NCI-H2081 (cell line): Measurements from ENCODE around the gene CHCHD3.

Experiments
- DNase-seq, 2 experiments: peaks; one replicate each; lab custom pipeline; 2025; lab: John Stamatoyannopoulos, UW

The CHCHD3 gene

GRCh38 chr7:132773527-132773956, 308.3 kb downstream of the CHCHD3 start:
- no peak for DNase-seq

GRCh38 chr7:132771301-132771730, 310.6 kb downstream of the CHCHD3 start:
- DNase-seq = peak in 1 of 2 experiments; percentile 33

GRCh38 chr7:132770055-132770454, 311.8 kb downstream of the CHCHD3 start:
- DNase-seq = no peak

GRCh38 chr7:132769280-132769679, 312.6 kb downstream of the CHCHD3 start:
- no peak for DNase-seq

GRCh38 chr7:132768099-132768498, 313.8 kb downstream of the CHCHD3 start:
- no peak for DNase-seq

- DNase-seq = no peak
Measured at GRCh38 chr7:132767378-132767777, 314.5 kb downstream of the CHCHD3 start.

DNA sequence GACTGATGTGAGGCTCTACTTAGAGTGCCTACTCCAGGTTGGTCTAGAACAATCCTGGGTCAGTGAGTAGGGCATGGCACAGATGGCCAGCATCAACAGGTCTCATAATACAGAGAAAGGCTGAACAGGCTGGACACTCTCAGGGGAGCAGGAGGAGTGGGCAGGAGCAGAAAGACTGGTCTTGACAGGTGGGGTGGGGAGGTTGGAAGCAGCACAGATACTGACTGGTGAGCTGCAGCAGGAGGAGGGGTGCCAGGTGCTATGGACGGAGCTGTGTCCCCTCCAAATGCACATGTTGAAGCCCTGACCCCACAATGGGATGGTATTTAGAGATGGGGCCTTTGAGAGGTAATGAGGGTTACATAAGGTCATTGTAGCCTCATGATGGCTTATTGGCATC, 315.2 kb downstream of the CHCHD3 start:
- DNase-seq = no peak

GRCh38 chr7:132765861-132766260, 316.0 kb downstream of the CHCHD3 start:
- DNase-seq = no peak

DNA sequence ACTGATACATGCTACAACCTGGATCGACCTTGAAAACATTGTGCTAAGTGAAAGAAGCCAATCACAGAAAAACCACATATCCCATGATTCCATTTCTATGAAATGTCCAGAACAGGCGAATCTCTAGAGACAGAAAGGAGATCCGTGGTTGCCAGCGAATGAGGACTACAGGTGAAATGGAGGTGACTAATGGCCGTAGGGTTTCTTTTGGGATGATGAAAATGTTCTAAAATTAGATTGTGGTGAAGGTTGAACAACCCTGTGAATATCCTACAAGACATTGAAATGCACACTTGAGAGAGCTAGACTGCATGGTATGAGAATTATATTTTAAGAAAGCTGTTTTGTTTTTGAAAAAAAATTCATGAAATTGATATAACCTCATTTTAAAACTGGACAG, 317.1 kb downstream of the CHCHD3 start:
- no peak for DNase-seq

DNA sequence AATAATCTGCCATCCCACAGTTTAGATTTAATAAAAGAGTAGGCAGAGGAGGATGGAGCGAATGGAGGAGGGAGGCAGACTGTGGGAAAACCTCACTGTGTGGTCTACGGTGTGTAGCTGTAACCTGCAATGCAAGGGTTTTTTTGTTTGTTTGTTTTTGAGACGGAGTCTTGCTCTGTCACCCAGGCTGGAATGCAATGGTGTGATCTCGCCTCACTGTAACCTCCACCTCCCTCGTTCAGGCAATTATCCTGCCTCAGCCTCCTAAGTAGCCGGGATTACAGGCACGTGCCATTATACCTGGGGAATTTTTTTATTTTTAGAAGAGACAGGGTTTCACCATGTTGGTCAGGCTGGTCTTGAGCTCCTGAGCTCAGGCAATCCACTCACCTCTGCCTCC, 321.0 kb downstream of the CHCHD3 start:
- DNase-seq = no peak

GRCh38 chr7:132760244-132760623, 321.7 kb downstream of the CHCHD3 start:
- no peak for DNase-seq

GRCh38 chr7:132759482-132760243, 322.2 kb downstream of the CHCHD3 start:
- no peak for DNase-seq

- DNase-seq = no peak
Measured at GRCh38 chr7:132758986-132759385, 322.9 kb downstream of the CHCHD3 start.

DNA sequence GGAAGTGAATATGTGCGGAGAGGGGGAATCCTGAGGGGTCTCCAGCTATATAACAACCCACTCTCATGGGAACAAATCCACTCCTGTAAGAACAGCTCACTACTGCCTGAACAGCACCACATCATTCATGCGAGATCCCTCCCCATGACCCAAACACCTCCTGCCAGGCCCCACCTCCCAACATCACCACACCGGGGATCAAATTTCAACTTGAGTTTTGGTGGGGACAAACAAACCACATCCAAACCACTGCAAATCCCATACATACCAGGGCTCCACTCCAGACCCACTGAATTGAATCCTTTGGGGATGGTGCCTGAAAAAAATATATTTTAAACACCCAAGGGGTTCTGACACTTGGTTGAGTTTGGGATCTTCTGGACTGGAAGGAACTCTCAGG, 324.1 kb downstream of the CHCHD3 start:
- DNase-seq = no peak

GRCh38 chr7:132756484-132756990, 325.4 kb downstream of the CHCHD3 start:
- DNase-seq = no peak

DNA sequence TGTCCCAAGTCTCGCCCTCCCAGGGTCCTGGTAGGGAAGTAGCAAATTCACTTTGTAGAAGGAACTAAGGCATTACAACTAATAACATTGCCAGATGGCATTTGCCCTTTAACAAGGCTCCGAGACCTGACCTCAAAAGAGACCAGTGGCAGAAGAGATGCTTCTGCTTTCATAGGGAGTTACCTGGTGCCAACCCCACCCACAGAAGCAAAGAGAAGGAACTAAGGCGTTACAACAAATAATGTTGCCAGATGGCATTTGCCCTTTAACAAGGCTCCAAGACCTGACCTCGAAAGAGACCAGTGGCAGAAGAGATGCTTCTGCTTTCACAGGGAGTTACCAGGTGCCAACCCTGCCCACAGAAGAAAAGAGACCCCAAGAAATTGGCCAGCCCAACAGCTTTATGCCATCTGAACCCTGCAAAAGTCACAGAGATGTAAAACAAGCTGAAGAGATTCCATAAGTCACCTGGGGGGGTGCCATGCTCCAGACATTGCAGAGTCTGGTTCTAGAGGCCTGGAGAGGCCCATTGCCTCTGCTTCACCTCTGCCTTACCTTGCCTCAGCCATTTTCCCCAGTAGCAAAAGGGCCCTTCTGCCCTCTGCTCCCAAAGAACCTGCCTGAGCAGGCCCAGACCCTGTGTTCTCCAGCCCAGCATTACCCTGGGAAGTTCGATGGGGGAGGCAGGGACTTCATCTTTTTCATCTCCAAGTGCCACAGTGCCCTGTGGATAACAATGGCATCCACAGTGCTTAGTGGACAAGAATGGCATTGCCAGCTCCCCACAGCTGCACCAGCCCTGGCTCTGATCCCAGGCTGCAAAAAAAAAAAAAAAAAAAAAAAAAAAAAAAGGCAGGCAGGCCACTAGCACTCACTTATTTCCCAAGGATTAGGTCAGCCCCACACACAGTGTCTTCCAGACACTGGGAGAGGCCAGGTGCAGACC, 326.1 kb downstream of the CHCHD3 start:
- no peak for DNase-seq

DNA sequence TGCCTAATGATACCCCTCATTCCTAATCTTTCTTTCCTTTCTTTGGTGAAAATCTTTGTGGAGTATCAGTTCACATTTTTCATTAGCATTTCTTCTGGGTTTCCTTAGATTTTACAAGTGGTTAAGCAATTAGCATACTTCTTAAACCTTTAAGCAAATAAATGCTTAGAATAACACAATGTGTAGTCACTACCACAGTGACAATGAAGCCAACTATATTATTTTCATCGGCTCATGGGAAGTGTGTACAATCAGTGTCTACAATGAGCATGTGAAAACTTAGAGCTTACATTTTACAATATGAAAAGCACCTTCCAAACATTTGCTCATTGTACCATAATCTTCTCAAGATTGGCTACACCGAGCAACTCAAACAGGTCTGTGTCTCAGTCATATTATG, 329.5 kb downstream of the CHCHD3 start:
- DNase-seq = no peak

DNA sequence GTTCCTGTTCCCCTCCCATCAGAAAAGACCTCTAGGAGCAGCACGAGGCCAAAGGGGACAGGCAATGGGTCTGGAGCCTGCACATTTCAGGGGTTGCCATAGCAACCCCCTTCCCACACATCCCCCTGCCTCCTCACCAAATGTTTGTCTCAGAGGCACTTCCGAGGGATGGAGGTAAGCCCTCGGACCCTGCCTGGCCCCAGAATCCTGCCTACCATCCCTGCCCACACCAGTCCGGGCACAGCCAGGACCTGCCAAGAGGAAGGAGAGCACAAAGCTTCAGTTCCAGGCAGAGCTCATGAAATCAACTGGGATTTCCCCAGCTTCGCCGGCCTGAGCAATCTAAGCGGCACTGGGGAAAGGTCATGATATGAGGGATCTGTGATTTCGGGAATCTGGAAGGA, 330.6 kb downstream of the CHCHD3 start:
- no peak for DNase-seq

DNA sequence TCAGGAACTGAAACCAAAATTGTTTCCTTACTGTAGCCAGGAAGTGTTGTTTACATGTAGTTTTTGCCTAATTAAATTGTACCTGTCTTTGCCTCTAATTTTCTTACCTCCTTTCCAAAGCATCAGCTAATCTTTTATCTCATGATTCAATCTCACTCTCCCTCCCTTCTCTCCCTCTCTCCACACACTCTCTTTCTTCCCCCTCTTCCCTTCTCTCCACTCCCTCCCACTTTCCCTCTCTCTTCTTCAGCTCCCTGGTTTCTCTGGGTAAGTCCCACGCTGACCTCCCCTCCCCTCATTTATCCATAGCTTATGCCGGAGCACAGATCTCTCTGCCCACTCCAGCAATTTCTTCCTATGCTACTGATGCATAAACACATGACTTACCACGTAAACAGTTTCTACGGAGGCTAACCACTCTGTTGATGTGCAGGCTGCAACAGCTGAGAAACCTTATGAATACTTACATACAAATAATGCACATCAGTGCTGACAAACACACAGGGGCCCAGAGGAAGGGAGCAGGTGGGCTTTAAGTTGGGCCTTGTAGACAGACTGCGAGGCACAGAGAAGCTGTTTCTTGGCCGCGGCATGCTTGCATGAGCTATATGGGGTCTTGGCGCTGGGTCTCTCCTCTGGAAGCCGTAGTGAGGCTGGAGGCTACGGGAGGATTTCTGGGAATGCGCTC, 331.2 kb downstream of the CHCHD3 start:
- no peak for DNase-seq

DNA sequence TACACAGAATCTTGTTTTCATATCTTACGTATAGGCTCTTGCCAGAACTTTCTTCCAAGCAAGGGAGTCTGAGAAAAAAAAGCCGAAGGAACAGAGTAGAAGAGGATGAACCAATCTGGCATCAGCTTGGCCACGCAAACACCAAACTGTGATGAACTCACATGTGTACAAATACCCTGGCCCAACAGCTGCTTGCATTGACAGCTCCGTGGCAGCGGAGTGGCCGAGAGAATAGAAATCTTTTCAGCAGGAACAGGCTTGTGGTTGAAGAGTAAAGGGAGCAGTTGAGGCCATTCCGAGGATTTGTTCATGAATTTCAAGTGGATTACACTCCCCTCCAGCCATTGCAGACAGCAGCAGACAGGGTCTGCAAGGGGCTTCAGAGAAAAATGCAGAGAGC, 331.8 kb downstream of the CHCHD3 start:
- no peak for DNase-seq

DNA sequence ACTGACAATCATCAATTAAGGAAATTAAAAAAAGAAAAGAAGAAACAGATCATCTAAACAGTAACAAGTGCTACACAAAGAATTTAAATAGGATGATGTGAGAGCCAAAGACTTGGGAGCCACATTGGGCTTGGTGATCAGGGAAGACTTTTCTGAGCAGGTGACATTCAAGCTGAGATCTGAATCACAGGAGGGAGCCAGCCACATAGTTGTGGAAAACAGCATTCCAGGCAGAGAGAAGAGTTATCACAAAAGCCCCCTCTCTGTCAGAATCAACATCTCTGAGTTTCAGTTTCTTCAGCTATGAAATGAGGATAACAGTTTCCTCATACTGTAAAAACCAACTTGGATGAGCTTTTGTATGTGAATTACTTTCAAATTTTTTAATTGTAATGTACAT, 336.4 kb downstream of the CHCHD3 start:
- DNase-seq = no peak

GRCh38 chr7:132743974-132744373, 337.9 kb downstream of the CHCHD3 start:
- no peak for DNase-seq
